ENCODE data around the gene HPDL.

DNA sequence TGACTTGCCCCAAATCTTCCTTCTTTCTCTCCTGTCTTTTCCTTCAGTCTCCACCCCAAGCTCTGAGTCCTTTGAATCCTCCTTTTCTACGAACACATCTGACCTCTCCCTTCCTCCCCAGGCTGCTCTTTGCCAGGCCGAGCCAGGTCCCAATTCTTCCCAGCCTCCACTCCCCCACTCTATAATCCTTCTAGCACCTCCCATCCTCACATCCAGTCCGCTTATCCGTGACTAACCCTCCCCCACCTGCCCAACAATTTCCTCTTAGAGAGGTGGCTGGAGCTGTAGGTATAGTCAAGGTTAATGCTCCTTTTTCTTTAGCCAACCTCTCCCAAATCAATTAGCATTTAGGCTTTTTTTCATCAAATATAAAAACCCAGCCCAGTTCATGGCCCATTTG is 9.5 kb upstream of the HPDL start:
- TF ChIP-seq, protein P1, sequence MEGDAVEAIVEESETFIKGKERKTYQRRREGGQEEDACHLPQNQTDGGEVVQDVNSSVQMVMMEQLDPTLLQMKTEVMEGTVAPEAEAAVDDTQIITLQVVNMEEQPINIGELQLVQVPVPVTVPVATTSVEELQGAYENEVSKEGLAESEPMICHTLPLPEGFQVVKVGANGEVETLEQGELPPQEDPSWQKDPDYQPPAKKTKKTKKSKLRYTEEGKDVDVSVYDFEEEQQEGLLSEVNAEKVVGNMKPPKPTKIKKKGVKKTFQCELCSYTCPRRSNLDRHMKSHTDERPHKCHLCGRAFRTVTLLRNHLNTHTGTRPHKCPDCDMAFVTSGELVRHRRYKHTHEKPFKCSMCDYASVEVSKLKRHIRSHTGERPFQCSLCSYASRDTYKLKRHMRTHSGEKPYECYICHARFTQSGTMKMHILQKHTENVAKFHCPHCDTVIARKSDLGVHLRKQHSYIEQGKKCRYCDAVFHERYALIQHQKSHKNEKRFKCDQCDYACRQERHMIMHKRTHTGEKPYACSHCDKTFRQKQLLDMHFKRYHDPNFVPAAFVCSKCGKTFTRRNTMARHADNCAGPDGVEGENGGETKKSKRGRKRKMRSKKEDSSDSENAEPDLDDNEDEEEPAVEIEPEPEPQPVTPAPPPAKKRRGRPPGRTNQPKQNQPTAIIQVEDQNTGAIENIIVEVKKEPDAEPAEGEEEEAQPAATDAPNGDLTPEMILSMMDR (conservative IDR thresholded peaks at IDR 0.05; ENCODE audit: low read depth, low read length), result no peak
- TF ChIP-seq POLR2A (IDR thresholded peaks at IDR 0.05; ENCODE audit: low read depth, low read length) (no peak), BHLHE40 (IDR thresholded peaks at IDR 0.05; ENCODE audit: low read depth, low read length) (no peak), MXI1 (IDR thresholded peaks at IDR 0.05; ENCODE audit: borderline replicate concordance, low read depth, low read length) (no peak), MAZ (IDR thresholded peaks at IDR 0.05; ENCODE audit: borderline replicate concordance, low read depth, low read length) (no peak), FOS (IDR thresholded peaks at IDR 0.05; ENCODE audit: low read depth, low read length) (no peak)

All from IMR-90 (cell line).